HepG2 (cell line): ENCODE data around the gene TMEM167B. TPM values are rescaled to one million over a fixed set of nuclear protein-coding genes. Genes with fewer than 3 reads are reported as not detected.

Source experiments
- ATAC-seq: fragments of 200-7000 bp; cut with Tn5 transposase; 3 replicates; pipeline ENCODE4 v1.9.1; 2020; ENCODE audit warnings: mild to moderate bottlenecking, moderate library complexity
- BruUV-seq: library from RNA; stranded (reverse); fragments of 400-500 nt; replicated peaks from 2 replicates; lab custom pipeline; 2021; lab: Mats Ljungman, UMichigan
- CTCF ChIA-PET: fragments of 300-600 bp; formaldehyde crosslinking; extraction: SDS; loops from one replicate; lab custom pipeline; 2021; ENCODE audit warnings: low total read pairs, inconsistent platforms, low intra/inter-chr PET ratio; lab: Yijun Ruan, JAX
- POLR2A ChIA-PET: fragments of 350-600 bp; sonication (Branson Sonifier 250); formaldehyde crosslinking; loops from one replicate; lab custom pipeline; 2020; ENCODE audit warnings: antibody characterized with exemption, inconsistent platforms; lab: Yijun Ruan, JAX
- DNase-seq: peaks from one replicate; pipeline ENCODE4 v3.0.0-alpha.2; 2015; ENCODE audit warnings: low spot score
- FAIRE-seq: peaks from 3 replicates; lab custom pipeline; 2011; peaks lifted over from hg19 to GRCh38; lab: Jason Lieb, UNC
- H2AFZ ChIP-seq: one replicate; pipeline ENCODE4 v1.6.1; 2011; ENCODE audit warnings: low read length, inconsistent platforms
- H3K27ac ChIP-seq: fragments of 300-600 bp; 3 replicates; pipeline ENCODE4 v1.8.0; 2011; ENCODE audit warnings: mixed run types, mild to moderate bottlenecking, mixed read lengths, low read length, inconsistent platforms; ENCODE audit not compliant: insufficient read depth; ENCODE audit errors: extremely low read length
- H3K27me3 ChIP-seq, 2 experiments: fragments of 200-600 bp in 1 of 2; 2 replicates in 1 of 2; 3 replicates in 1 of 2; pipeline versions ENCODE4 v1.6.0 to v1.8.0; 2011; ENCODE audit warnings: low read length in 2 of 2, mild to moderate bottlenecking in 2 of 2, moderate library complexity in 2 of 2, inconsistent platforms in 1 of 2; ENCODE audit not compliant: insufficient read depth in 2 of 2, control insufficient read depth in 1 of 2
- H3K36me3 ChIP-seq, 2 experiments: fragments of 200-600 bp in 1 of 2; replicated peaks in 1 of 2; 2 replicates in 1 of 2; 3 replicates in 1 of 2; pipeline versions ENCODE4 v1.5.1 to v1.8.0; 2011; ENCODE audit warnings: low read length in 2 of 2, inconsistent platforms in 1 of 2; ENCODE audit not compliant: insufficient read depth in 2 of 2, control insufficient read depth in 1 of 2
- H3K4me1 ChIP-seq: 2 replicates; pipeline ENCODE4 v1.5.1; 2012; ENCODE audit warnings: low read length, inconsistent platforms; ENCODE audit not compliant: insufficient read depth
- H3K4me2 ChIP-seq: 2 replicates; pipeline ENCODE4 v1.6.0; 2011; ENCODE audit warnings: low read depth, low read length, inconsistent platforms
- H3K4me3 ChIP-seq, 3 experiments: fragments of 200-600 bp in 1 of 3; sonication (generic), shearing (Covaris generic) in 1 of 3; replicated peaks in 1 of 3; 2 replicates each; pipeline ENCODE4 v1.5.1; 2011 to 2016; ENCODE audit warnings: low read length in 3 of 3, inconsistent platforms in 2 of 3, low read depth in 2 of 3, mild to moderate bottlenecking in 2 of 3, control low read depth in 1 of 3, mixed read lengths in 1 of 3; ENCODE audit not compliant: insufficient read depth in 1 of 3
- H3K79me2 ChIP-seq: one replicate; pipeline ENCODE4 v1.6.1; 2011; ENCODE audit warnings: low read length, inconsistent platforms; ENCODE audit not compliant: insufficient read depth
- H3K9ac ChIP-seq: 2 replicates; pipeline ENCODE4 v1.6.0; 2011; ENCODE audit warnings: mild to moderate bottlenecking, low read depth, low read length, inconsistent platforms; ENCODE audit not compliant: insufficient read depth
- H3K9me3 ChIP-seq: 2 replicates; pipeline ENCODE4 v1.5.1; 2012; ENCODE audit warnings: mild to moderate bottlenecking, low read length
- H4K20me1 ChIP-seq: 2 replicates; pipeline ENCODE4 v1.6.0; 2011; ENCODE audit warnings: inconsistent platforms, mild to moderate bottlenecking, low read length, moderate library complexity; ENCODE audit not compliant: insufficient read depth
- AKNA ChIP-seq: sonication (generic); formaldehyde crosslinking; IDR thresholded peaks from 2 replicates; pipeline ENCODE4 v1.4.0; 2020; ENCODE audit warnings: missing genetic modification reagents, borderline replicate concordance
- CEBPG ChIP-seq: IDR thresholded peaks from 2 replicates; pipeline ENCODE4 v1.6.1; 2016
- DNMT3B ChIP-seq: conservative IDR thresholded peaks from 2 replicates; pipeline ENCODE4 v1.6.1; 2016; ENCODE audit warnings: missing biosample characterization, control low read depth
- FOSL2 ChIP-seq: sonication (generic); formaldehyde crosslinking; IDR thresholded peaks from 2 replicates; pipeline ENCODE4 v1.4.0; 2020; ENCODE audit warnings: missing genetic modification reagents
- GTF3A ChIP-seq: sonication (generic); formaldehyde crosslinking; conservative IDR thresholded peaks from 2 replicates; pipeline ENCODE4 v1.4.0; 2020; ENCODE audit warnings: mild to moderate bottlenecking, missing genetic modification reagents
- NCOA2 ChIP-seq: sonication (generic); formaldehyde crosslinking; IDR thresholded peaks from 2 replicates; pipeline ENCODE4 v1.8.0; 2022; ENCODE audit warnings: inconsistent platforms
- NFE2L1 ChIP-seq: sonication (generic); formaldehyde crosslinking; IDR thresholded peaks from 2 replicates; pipeline ENCODE4 v1.4.0; 2020; ENCODE audit warnings: missing genetic modification reagents, mild to moderate bottlenecking, borderline replicate concordance
- PITX1 ChIP-seq: sonication (generic); formaldehyde crosslinking; IDR thresholded peaks from 2 replicates; pipeline ENCODE4 v1.5.1; 2020; ENCODE audit warnings: mild to moderate bottlenecking, missing genetic modification reagents
- SNAPC5 ChIP-seq: sonication (generic); formaldehyde crosslinking; IDR thresholded peaks from 2 replicates; pipeline ENCODE4 v1.8.1; 2023; ENCODE audit warnings: mild to moderate bottlenecking, missing genetic modification reagents, borderline replicate concordance
- SNRNP70 ChIP-seq: fragments of 200-400 bp; formaldehyde crosslinking; IDR thresholded peaks from 2 replicates; pipeline ENCODE4 v1.6.1; 2017; ENCODE audit warnings: mild to moderate bottlenecking, low read depth, low read length, moderate library complexity
- ZBTB34 ChIP-seq: sonication (generic); formaldehyde crosslinking; IDR thresholded peaks from 2 replicates; pipeline ENCODE4 v1.8.0; 2022; ENCODE audit warnings: mild to moderate bottlenecking, missing genetic modification reagents
- ZNF264 ChIP-seq: sonication (generic); formaldehyde crosslinking; IDR thresholded peaks from 2 replicates; pipeline ENCODE4 v1.4.0; 2020; ENCODE audit warnings: missing genetic modification reagents
- ZNF549 ChIP-seq: sonication (generic); formaldehyde crosslinking; IDR thresholded peaks from 2 replicates; pipeline ENCODE4 v1.5.0; 2020; ENCODE audit warnings: missing genetic modification reagents
- ZNF713 ChIP-seq: sonication (generic); formaldehyde crosslinking; IDR thresholded peaks from 2 replicates; pipeline ENCODE4 v1.4.0; 2020; ENCODE audit warnings: mild to moderate bottlenecking, missing genetic modification reagents
- ZNF749 ChIP-seq: sonication (generic); formaldehyde crosslinking; IDR thresholded peaks from 2 replicates; pipeline ENCODE4 v1.8.0; 2022; ENCODE audit warnings: mild to moderate bottlenecking, missing genetic modification reagents, moderate library complexity, borderline replicate concordance
- ZNF777 ChIP-seq: sonication (generic); formaldehyde crosslinking; IDR thresholded peaks from 2 replicates; pipeline ENCODE4 v1.4.0; 2020; ENCODE audit warnings: missing genetic modification reagents
- ZNF788 ChIP-seq: sonication (generic); formaldehyde crosslinking; IDR thresholded peaks from 2 replicates; pipeline ENCODE4 v1.5.0; 2020; ENCODE audit warnings: mild to moderate bottlenecking, missing genetic modification reagents, borderline replicate concordance
- WGBS: methylation state at CpG from one replicate; pipeline ENCODE4 v1.1.6; 2017; ENCODE audit warnings: low lambda C conversion rate; 5-methylcytosine and 5-hydroxymethylcytosine counted together
- in situ Hi-C: cut with HindIII; loops from 2 replicates; pipeline ENCODE4 v1.10.0; 2017; ENCODE audit warnings: low pct_unique_long_range_greater_than_20kb; ENCODE audit not compliant: extremely low pct_ligation_motif_present
- intact Hi-C: fragments of 100-400 bp; cut with micrococcal nuclease; formaldehyde crosslinking; loops from one replicate; pipeline ENCODE4 v1.10.0; 2022; ENCODE audit not compliant: unreplicated experiment
- polyA plus RNA-seq, 8 experiments: library from polyadenylated mRNA; depleted of rRNA in 3 of 8; stranded (reverse) in 7 of 8; unstranded in 1 of 8; fragments of >200 nt; fragmentation: Illumina TruSeq in 4 of 8; extraction: Trizol in 4 of 8; gene quantifications; 2 replicates each; pipeline versions ENCODE4 v1.2.1 to v1.2.3, GENCODE V29; 2011 to 2016; ENCODE audit warnings: low read depth in 4 of 8, missing spikeins in 1 of 8, mixed read lengths in 1 of 8; ENCODE audit not compliant: insufficient read depth in 1 of 8
- total RNA-seq, 5 experiments: library from RNA; depleted of rRNA; stranded (reverse); fragments of >200 nt; fragmentation: Illumina TruSeq; extraction: Trizol; gene quantifications; 2 replicates each; pipeline ENCODE4 v1.2.3, GENCODE V29; 2016; ENCODE audit warnings: low read depth in 1 of 5

TMEM167B gene
- total and polyA plus RNA-seq, 2 of the 13 experiments (the other 11 are each of a cell fraction or from before 2014, with no cell fraction given): 9.5 to 22.4 TPM

GRCh38 chr1:109094871-109095270 lies 4.3 kb downstream of the TMEM167B start:
- no peak for TF ChIP-seq SNAPC5 (CRISPR knock-in tag)
- TF ChIP-seq DNMT3B (CRISPR knock-in tag): no peak
- TF ChIP-seq CEBPG (CRISPR knock-in tag): no peak
- no peak for TF ChIP-seq ZNF713 (CRISPR knock-in tag)
- no peak for TF ChIP-seq SNRNP70
- TF ChIP-seq GTF3A: no peak
- no peak for TF ChIP-seq NFE2L1 (CRISPR knock-in tag)
- no peak for TF ChIP-seq ZNF264
- TF ChIP-seq PITX1 (CRISPR knock-in tag): no peak
- TF ChIP-seq FOSL2 (CRISPR knock-in tag): no peak
- TF ChIP-seq ZBTB34 (CRISPR knock-in tag): no peak
- TF ChIP-seq ZNF788 (CRISPR knock-in tag): no peak
- TF ChIP-seq ZNF749 (CRISPR knock-in tag): no peak
- no peak for TF ChIP-seq ZNF549 (CRISPR knock-in tag)
- no peak for TF ChIP-seq AKNA
- no peak for TF ChIP-seq NCOA2 (CRISPR knock-in tag)
- no peak for TF ChIP-seq ZNF777 (CRISPR knock-in tag)
- CTCF ChIA-PET: no interaction called here
- Histone ChIP-seq H3K79me2 (peaks cover 21% of the 10 kb centered on the region), H2AFZ (no peak overlapping the region), H3K9me3 (no peaks in the 10 kb centered on the region), H4K20me1 (no peaks in the 10 kb centered on the region), H3K4me1 (peaks cover 17% of the 10 kb centered on the region), H3K27me3 (no peaks in the 10 kb centered on the region; a peak in 1 of 5 replicates), H3K36me3 (peaks cover 2 to 15% of the 10 kb centered on the region in 2 experiments; a peak in 3 of 5 replicates), H3K4me2 (no peak overlapping the region), H3K4me3 (no peak overlapping the region), H3K27ac (no peak overlapping the region), H3K9ac (no peak overlapping the region)
- intact Hi-C loops: loop anchor here (5.0 to 10.0 kb wide), 2 partner anchors 167 to 300 kb away; partner anchors contain the start of gene SORT1
- no TSS peak for BruUV-seq
- 92% methylated on average over 1 of the region's 1 CpG for WGBS
- in situ Hi-C loops: no loop called here
- ATAC-seq: no peak
- no peak for FAIRE-seq
- POLR2A ChIA-PET: no interaction called here
- no peak for DNase-seq
